Right lobe of liver (tissue), 6 donors: ENCODE results near the gene ITGA8. TPM values are rescaled to one million over a fixed set of nuclear protein-coding genes. Genes with fewer than 3 reads are reported as not detected.

Source experiments
- ATAC-seq, 4 donors: fragments of 200-7000 bp; cut with Tn5 transposase; one replicate each; pipeline ENCODE4 v1.9.1; 2020; ENCODE audit warnings: mild to moderate bottlenecking in 4 of 4, moderate library complexity in 4 of 4
- DNase-seq, 3 donors: peaks; one replicate each; pipeline ENCODE4 v3.0.0-alpha.2; 2020
- H3K27ac ChIP-seq, 3 donors: fragments of 200-600 bp; one replicate each; pipeline ENCODE4 v1.8.0; 2022
- H3K27me3 ChIP-seq, 2 donors: fragments of 200-600 bp; one replicate each; pipeline ENCODE4 v1.8.0; 2022
- H3K36me3 ChIP-seq, 4 donors: fragments of 200-600 bp; sonication (generic) in 1 of 4; one replicate each; pipeline versions ENCODE4 v1.5.1 to v1.8.0; 2017 to 2022; ENCODE audit warnings: control low read depth in 1 of 4
- H3K4me1 ChIP-seq, 4 donors: fragments of 200-600 bp; sonication (generic) in 1 of 4; one replicate each; pipeline versions ENCODE4 v1.5.1 to v1.8.0; 2017 to 2022; ENCODE audit warnings: control low read depth in 1 of 4
- H3K4me3 ChIP-seq, 3 donors: fragments of 200-600 bp; one replicate each; pipeline ENCODE4 v1.8.0; 2022
- H3K9me3 ChIP-seq, 4 donors: fragments of 200-600 bp; sonication (generic) in 1 of 4; one replicate each; pipeline versions ENCODE4 v1.5.1 to v1.8.0; 2017 to 2022; ENCODE audit warnings: control low read depth in 1 of 4
- POLR2A ChIP-seq: fragments of 450-650 bp; IDR thresholded peaks from one replicate; pipeline ENCODE4 v1.6.1; 2017; ENCODE audit warnings: antibody characterized with exemption, mild to moderate bottlenecking
- WGBS: methylation state at CpG from one replicate; pipeline ENCODE4 v1.1.6; 2018; ENCODE audit warnings: low coverage, low lambda C conversion rate; ENCODE audit not compliant: insufficient coverage; ENCODE audit errors: missing lambda C conversion rate; 5-methylcytosine and 5-hydroxymethylcytosine counted together
- intact Hi-C, 2 donors: fragments of 100-400 bp; cut with DNase I; formaldehyde crosslinking; loops; one replicate each; pipeline versions ENCODE4 v1.11.2 to v1.14.1; 2022
- total RNA-seq, 6 experiments: library from RNA; depleted of rRNA in 2 of 6; stranded (reverse); fragments of >200 nt in 2 of 6; fragmentation: NEBNext Ultra II Directional in 3 of 6; extraction: Animal tissue kit (Norgen Biotek cat#: 25700) in 3 of 6; gene quantifications; one replicate each; pipeline versions ENCODE4 v1.1.0 to v1.2.4, GENCODE V29; 2016 to 2023
- TF ChIP-seq, protein P1 (sequence below), 4 donors: fragments of 200-600 bp in 3 of 4; fragments of 450-650 bp in 1 of 4; IDR thresholded peaks; one replicate each; pipeline versions ENCODE4 v1.5.1 to v1.8.0; 2016 to 2022; ENCODE audit warnings: antibody characterized with exemption in 4 of 4, mild to moderate bottlenecking in 2 of 4
- donor health status: DM: no; HTN: yes; CAD: no.
- donor health status: DM: no; HTN: no; CAD: no.
- donor health status: DM: no; HTN: no; CAD: no.
- donor health status: DM: no; HTN: yes; CAD: no.
- donor health status: DM: no; HTN: yes; CAD: no.

Gene ITGA8
- total RNA-seq, 6 experiments from 2014 or later, result 0.18 to 0.80 (median 0.36) TPM

DNA sequence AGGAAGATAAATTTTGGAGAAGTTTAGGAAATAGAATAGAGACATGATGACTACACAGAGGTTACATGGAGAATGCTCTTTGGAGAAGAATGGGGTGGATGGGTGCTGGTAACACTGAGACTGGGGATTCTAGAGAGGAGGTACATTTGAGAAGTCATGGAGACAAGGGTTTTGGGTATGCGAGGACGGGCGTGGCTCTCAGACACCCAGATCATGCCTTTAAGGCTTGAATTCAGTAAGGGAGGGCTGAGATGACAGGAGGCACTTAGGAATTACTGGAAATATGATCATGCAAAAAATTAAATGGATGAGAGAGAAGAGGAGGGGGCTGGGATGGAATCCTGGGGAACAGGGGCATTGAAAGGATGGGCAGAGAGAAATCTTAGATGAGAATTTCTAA lies 168.8 kb downstream of the ITGA8 start:
- 41% methylated on average over 3 of the region's 3 CpGs for WGBS

DNA sequence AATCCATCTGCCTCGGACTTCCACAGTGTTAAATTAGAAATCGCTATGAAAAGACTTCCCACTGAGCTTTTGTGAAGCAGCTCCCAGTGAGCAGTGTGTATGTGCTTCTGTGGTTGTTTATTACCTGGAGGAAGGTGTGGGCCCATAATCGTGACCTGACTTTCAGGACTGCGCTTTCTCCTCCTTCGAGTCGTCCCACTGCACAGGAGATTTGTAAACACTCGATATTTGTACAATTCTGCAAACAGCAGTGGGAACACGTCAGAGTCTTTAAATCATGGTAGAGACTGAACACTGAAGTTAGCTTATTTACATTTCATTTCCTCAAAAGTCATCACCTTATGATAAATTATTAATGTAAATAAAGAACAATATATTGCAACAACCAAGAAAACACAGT lies 171.4 kb downstream of the ITGA8 start:
- Histone ChIP-seq H3K36me3 (no peaks in the 10 kb centered on the region), H3K4me3 (no peak overlapping the region), H3K27ac (no peak overlapping the region), H3K4me1 (no peaks in the 10 kb centered on the region), H3K9me3 (no peaks in the 10 kb centered on the region), H3K27me3 (no peaks in the 10 kb centered on the region)
- DNase-seq, result no peak
- 28% methylated on average over 8 of the region's 8 CpGs for WGBS
- intact Hi-C loops, result no loop called here
- ATAC-seq, result no peak
- TF ChIP-seq POLR2A, result no peak
- TF ChIP-seq, protein P1, sequence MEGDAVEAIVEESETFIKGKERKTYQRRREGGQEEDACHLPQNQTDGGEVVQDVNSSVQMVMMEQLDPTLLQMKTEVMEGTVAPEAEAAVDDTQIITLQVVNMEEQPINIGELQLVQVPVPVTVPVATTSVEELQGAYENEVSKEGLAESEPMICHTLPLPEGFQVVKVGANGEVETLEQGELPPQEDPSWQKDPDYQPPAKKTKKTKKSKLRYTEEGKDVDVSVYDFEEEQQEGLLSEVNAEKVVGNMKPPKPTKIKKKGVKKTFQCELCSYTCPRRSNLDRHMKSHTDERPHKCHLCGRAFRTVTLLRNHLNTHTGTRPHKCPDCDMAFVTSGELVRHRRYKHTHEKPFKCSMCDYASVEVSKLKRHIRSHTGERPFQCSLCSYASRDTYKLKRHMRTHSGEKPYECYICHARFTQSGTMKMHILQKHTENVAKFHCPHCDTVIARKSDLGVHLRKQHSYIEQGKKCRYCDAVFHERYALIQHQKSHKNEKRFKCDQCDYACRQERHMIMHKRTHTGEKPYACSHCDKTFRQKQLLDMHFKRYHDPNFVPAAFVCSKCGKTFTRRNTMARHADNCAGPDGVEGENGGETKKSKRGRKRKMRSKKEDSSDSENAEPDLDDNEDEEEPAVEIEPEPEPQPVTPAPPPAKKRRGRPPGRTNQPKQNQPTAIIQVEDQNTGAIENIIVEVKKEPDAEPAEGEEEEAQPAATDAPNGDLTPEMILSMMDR (IDR thresholded peaks at IDR 0.05), result no peak

More for the DNA sequence above, 168.8 kb downstream of the ITGA8 start:
- Histone ChIP-seq H3K27ac (no peak overlapping the region), H3K36me3 (no peaks in the 10 kb centered on the region), H3K4me3 (no peak overlapping the region), H3K27me3 (no peaks in the 10 kb centered on the region), H3K4me1 (no peaks in the 10 kb centered on the region), H3K9me3 (no peaks in the 10 kb centered on the region)
- ATAC-seq (no peak), DNase-seq (no peak)
- intact Hi-C loops, result no loop called here
- TF ChIP-seq, protein P1 (IDR thresholded peaks at IDR 0.05), result no peak
- no peak for TF ChIP-seq POLR2A

DNA sequence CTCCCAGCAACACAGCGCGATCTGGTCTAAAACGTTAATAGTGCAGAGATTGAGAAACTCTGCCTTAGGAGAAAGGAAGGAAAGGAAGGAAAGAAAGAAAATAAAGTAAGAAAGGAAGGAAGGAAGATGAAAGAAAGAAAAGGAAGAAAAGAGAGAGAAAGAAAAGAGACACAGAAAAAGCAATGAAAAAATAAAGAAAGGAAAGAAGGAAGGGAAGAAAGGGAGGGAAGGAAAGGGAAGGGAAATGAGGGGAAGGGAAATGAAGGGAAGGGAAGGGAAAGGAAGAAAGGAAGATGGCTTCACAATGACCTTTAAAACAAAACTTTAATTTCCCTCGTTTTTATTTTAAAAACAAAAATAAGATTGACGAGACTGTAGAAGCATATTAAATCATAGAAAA lies 173.1 kb downstream of the ITGA8 start:
- H3K27me3 ChIP-seq, result no peaks in the 10 kb centered on the region
- whole genome bisulfite sequencing, result 54% methylated on average over 5 of the region's 5 CpGs
- H3K9me3 ChIP-seq, result no peaks in the 10 kb centered on the region
- H3K36me3 ChIP-seq, result no peaks in the 10 kb centered on the region
- H3K4me3 ChIP-seq, result no peak overlapping the region
- no peak overlapping the region for H3K27ac ChIP-seq
- no peaks in the 10 kb centered on the region for H3K4me1 ChIP-seq
- TF ChIP-seq, protein P1 (IDR thresholded peaks at IDR 0.05), result no peak
- no peak for TF ChIP-seq POLR2A
- intact Hi-C loops, result no loop called here
- DNase-seq (no peak), ATAC-seq (no peak)

DNA sequence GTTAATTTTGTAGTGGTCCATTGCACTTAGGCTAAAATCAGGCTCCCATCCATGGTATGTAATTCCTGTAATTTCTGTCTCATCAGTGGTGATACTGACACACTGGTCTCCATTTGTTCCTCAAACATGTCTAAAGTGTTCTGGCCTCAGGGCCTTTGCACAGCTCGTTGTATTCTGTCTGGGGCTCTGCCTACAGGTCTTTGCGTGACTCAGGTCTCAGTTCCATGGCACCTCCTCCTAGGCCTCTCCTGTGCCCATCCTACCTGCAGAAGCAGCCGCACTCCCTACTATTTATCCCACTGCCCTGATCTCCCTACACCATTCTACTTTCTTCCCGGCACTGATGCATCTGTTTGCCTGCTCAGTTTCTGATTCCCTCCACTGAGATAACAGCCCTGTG lies 173.8 kb downstream of the ITGA8 start:
- H3K4me3 ChIP-seq, result no peak overlapping the region
- H3K27me3 ChIP-seq, result no peaks in the 10 kb centered on the region
- WGBS, result 73% methylated on average over 4 of the region's 4 CpGs
- ATAC-seq, result no peak
- no peaks in the 10 kb centered on the region for H3K9me3 ChIP-seq
- no peak overlapping the region for H3K27ac ChIP-seq
- DNase-seq, result no peak
- H3K4me1 ChIP-seq, result no peaks in the 10 kb centered on the region
- intact Hi-C loops, result no loop called here
- TF ChIP-seq, protein P1 (IDR thresholded peaks at IDR 0.05), result no peak
- no peak for TF ChIP-seq POLR2A
- no peaks in the 10 kb centered on the region for H3K36me3 ChIP-seq

DNA sequence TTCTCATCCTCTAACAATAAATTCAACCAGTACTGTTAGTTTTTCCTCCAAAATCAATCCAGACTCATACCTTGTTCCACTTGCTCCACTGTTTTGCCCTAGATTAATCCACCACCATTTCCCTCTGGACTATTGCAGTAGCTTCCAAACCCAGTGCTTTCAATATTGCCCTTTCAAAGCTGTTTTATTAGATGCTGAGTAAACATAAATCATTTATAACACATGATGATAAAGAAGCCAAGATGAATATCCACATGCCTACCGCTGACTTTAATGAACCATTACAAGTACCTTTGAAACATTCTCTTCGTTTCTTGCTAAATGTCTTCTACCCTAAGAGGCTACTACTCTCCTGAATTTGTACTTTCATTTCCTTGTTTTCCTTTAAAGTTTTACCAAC lies 174.5 kb downstream of the ITGA8 start:
- no peak overlapping the region for H3K4me3 ChIP-seq
- H3K27me3 ChIP-seq, result no peaks in the 10 kb centered on the region
- H3K4me1 ChIP-seq, result no peaks in the 10 kb centered on the region
- TF ChIP-seq, protein P1 (IDR thresholded peaks at IDR 0.05), result no peak
- no peak for TF ChIP-seq POLR2A
- no peak overlapping the region for H3K27ac ChIP-seq
- 62% methylated on average over 2 of the region's 2 CpGs for WGBS
- DNase-seq (no peak), ATAC-seq (no peak)
- no peaks in the 10 kb centered on the region for H3K36me3 ChIP-seq
- intact Hi-C loops, result no loop called here
- no peaks in the 10 kb centered on the region for H3K9me3 ChIP-seq
